ENCODE results near the gene ANXA1. TPM values are rescaled to one million over a fixed set of nuclear protein-coding genes. Genes with fewer than 3 reads are reported as not detected.

The ANXA1 gene
- total RNA-seq, 1 experiment from 2014 or later: 430 TPM

DNA sequence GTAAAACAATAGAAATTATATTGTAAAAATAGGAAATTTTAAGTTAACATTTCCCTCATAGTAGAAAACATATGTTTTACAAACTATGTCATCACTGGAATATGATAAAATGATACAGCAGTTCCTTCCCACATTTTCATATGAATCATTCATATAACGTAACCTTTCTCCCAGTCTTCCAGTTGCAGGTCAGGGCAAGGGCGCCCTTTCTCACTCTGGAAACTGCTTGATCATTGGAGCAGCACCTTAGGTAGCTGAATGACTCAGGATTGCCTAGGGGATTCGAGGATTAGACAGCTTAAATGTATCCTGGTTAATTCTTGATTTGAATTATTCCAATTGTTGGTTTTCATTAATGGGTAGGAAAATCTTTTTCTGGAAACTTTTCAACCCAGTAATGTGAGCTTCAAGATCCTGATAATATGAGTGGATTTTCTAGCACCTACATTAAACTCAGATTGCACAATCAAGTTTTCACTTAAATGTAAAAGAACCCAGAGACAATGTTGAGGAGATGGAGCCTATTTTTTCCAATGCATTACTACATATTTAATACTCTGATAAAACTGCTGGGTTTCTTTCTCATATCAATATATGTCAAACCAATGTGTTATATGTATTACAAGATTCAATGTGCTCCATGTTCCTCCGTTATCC is 32.6 kb upstream of the ANXA1 start:
- no peaks in the 10 kb centered on the region for H3K27me3 ChIP-seq (replicated peaks; ENCODE audit: insufficient read depth, low read depth, low read length, poor library complexity)
- H3K27ac ChIP-seq (ENCODE audit: low read depth, low read length, poor library complexity, severe bottlenecking): no peak overlapping the region
- CTCF ChIA-PET: no interaction called here
- peaks cover 4% of the 10 kb centered on the region for H3K4me1 ChIP-seq (ENCODE audit: insufficient read depth, low read length, poor library complexity, severe bottlenecking)
- no peak for TF ChIP-seq EZH2 (IDR thresholded peaks at IDR 0.05; ENCODE audit: borderline replicate concordance, low read depth, low read length, poor library complexity, severe bottlenecking)
- TF ChIP-seq, protein P1, sequence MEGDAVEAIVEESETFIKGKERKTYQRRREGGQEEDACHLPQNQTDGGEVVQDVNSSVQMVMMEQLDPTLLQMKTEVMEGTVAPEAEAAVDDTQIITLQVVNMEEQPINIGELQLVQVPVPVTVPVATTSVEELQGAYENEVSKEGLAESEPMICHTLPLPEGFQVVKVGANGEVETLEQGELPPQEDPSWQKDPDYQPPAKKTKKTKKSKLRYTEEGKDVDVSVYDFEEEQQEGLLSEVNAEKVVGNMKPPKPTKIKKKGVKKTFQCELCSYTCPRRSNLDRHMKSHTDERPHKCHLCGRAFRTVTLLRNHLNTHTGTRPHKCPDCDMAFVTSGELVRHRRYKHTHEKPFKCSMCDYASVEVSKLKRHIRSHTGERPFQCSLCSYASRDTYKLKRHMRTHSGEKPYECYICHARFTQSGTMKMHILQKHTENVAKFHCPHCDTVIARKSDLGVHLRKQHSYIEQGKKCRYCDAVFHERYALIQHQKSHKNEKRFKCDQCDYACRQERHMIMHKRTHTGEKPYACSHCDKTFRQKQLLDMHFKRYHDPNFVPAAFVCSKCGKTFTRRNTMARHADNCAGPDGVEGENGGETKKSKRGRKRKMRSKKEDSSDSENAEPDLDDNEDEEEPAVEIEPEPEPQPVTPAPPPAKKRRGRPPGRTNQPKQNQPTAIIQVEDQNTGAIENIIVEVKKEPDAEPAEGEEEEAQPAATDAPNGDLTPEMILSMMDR (conservative IDR thresholded peaks at IDR 0.05; ENCODE audit: low read depth, low read length): no peak
- POLR2A ChIA-PET (ENCODE audit: low non-redundant PET): no interaction called here
- no peak for DNase-seq (ENCODE audit: low spot score)
- no peaks in the 10 kb centered on the region for H3K36me3 ChIP-seq (ENCODE audit: insufficient read depth, low read length, poor library complexity, severe bottlenecking)
- H3K9me3 ChIP-seq (ENCODE audit: low read depth, low read length, poor library complexity, severe bottlenecking): no peaks in the 10 kb centered on the region
- H3K4me3 ChIP-seq (ENCODE audit: low read depth, low read length, poor library complexity, severe bottlenecking): no peak overlapping the region
- no TSS peak for BruUV-seq (replicated peaks)
- intact Hi-C loops (cut with micrococcal nuclease; ENCODE audit: unreplicated experiment): no loop called here

DNA sequence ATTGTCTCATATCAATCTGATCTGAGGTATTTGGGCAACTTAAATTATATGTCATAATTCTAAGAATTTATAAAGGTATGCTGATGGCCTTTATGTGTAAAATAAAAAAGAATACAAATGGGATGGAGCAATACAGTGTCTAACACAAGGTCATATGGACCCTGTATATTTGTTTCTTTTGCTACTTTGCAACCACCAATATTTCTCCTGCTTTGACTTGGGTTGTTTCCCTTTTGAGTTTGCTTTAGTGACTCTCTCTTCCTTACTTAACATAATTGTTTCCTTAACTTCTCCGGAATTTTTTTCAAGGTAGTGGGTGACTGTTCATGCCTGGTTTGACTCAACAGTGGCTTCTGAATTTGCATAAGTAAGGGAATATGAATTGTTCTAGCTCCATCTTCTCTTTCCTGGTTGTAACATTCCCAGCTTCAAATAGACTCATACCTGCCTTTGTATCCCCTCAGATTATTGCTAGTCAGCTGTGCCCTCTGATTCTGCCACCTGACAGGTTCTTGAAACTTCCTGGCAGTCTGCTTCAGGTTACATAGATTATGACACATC is 30.2 kb upstream of the ANXA1 start:
- Histone ChIP-seq H3K9me3 (ENCODE audit: low read depth, low read length, poor library complexity, severe bottlenecking) (no peaks in the 10 kb centered on the region), H3K4me3 (ENCODE audit: low read depth, low read length, poor library complexity, severe bottlenecking) (no peak overlapping the region), H3K4me1 (ENCODE audit: insufficient read depth, low read length, poor library complexity, severe bottlenecking) (peaks cover 4% of the 10 kb centered on the region), H3K36me3 (ENCODE audit: insufficient read depth, low read length, poor library complexity, severe bottlenecking) (no peaks in the 10 kb centered on the region), H3K27ac (ENCODE audit: low read depth, low read length, poor library complexity, severe bottlenecking) (no peak overlapping the region), H3K27me3 (replicated peaks; ENCODE audit: insufficient read depth, low read depth, low read length, poor library complexity) (no peaks in the 10 kb centered on the region)
- ChIA-PET CTCF (no interaction called here), POLR2A (ENCODE audit: low non-redundant PET) (no interaction called here)
- DNase-seq (ENCODE audit: low spot score): no peak
- TF ChIP-seq, protein P1 (conservative IDR thresholded peaks at IDR 0.05; ENCODE audit: low read depth, low read length): no peak
- no peak for TF ChIP-seq EZH2 (IDR thresholded peaks at IDR 0.05; ENCODE audit: borderline replicate concordance, low read depth, low read length, poor library complexity, severe bottlenecking)
- intact Hi-C loops (cut with micrococcal nuclease; ENCODE audit: unreplicated experiment): no loop called here
- BruUV-seq (replicated peaks): no TSS peak

GRCh38 chr9:73125651-73126050 is 26.0 kb upstream of the ANXA1 start:
- no peak overlapping the region for H3K4me3 ChIP-seq (ENCODE audit: low read depth, low read length, poor library complexity, severe bottlenecking)
- CTCF ChIA-PET: no interaction called here
- no peaks in the 10 kb centered on the region for H3K36me3 ChIP-seq (ENCODE audit: insufficient read depth, low read length, poor library complexity, severe bottlenecking)
- TF ChIP-seq, protein P1 (conservative IDR thresholded peaks at IDR 0.05; ENCODE audit: low read depth, low read length): no peak
- no peak for TF ChIP-seq EZH2 (IDR thresholded peaks at IDR 0.05; ENCODE audit: borderline replicate concordance, low read depth, low read length, poor library complexity, severe bottlenecking)
- intact Hi-C loops (cut with micrococcal nuclease; ENCODE audit: unreplicated experiment): no loop called here
- no peaks in the 10 kb centered on the region for H3K27me3 ChIP-seq (replicated peaks; ENCODE audit: insufficient read depth, low read depth, low read length, poor library complexity)
- POLR2A ChIA-PET (ENCODE audit: low non-redundant PET): no interaction called here
- DNase-seq (ENCODE audit: low spot score): no peak
- no TSS peak for BruUV-seq (replicated peaks)
- no peaks in the 10 kb centered on the region for H3K9me3 ChIP-seq (ENCODE audit: low read depth, low read length, poor library complexity, severe bottlenecking)
- peaks cover under 1% of the 10 kb centered on the region for H3K4me1 ChIP-seq (ENCODE audit: insufficient read depth, low read length, poor library complexity, severe bottlenecking)
- H3K27ac ChIP-seq (ENCODE audit: low read depth, low read length, poor library complexity, severe bottlenecking): no peak overlapping the region
